ENCODE results near the gene PCNT. TPM values are rescaled to one million over a fixed set of nuclear protein-coding genes. Genes with fewer than 3 reads are reported as not detected.

PCNT gene
- total RNA-seq, 6 experiments from 2014 or later, result 23.2 to 26.9 (median 25.5) TPM

- Mint-ChIP-seq H3K9me3 (no peaks in the 10 kb centered on the region), H3K4me3 (no peak overlapping the region), H3K4me1 (ENCODE audit: low read depth) (no peaks in the 10 kb centered on the region), H3K36me3 (ENCODE audit: low read depth) (peaks cover 24% of the 10 kb centered on the region), H3K27me3 (ENCODE audit: insufficient read depth) (no peaks in the 10 kb centered on the region; the same call in 1 of the 2 replicates), H3K27ac (no peak overlapping the region)
- no peak for TF ChIP-seq CTCF (IDR thresholded peaks at IDR 0.05)
- DNase-seq, result no peak
These were observed 113.1 kb downstream of the PCNT start for GRCh38 chr21:46437096-46437498.

- Mint-ChIP-seq H3K36me3 (ENCODE audit: low read depth) (peaks cover 22% of the 10 kb centered on the region), H3K27me3 (ENCODE audit: insufficient read depth) (no peaks in the 10 kb centered on the region; the same call in 1 of the 2 replicates), H3K4me3 (no peak overlapping the region), H3K27ac (no peak overlapping the region), H3K4me1 (ENCODE audit: low read depth) (no peaks in the 10 kb centered on the region), H3K9me3 (no peaks in the 10 kb centered on the region)
- no peak for DNase-seq
- TF ChIP-seq CTCF (IDR thresholded peaks at IDR 0.05), result no peak
These were observed 113.6 kb downstream of the PCNT start for GRCh38 chr21:46437511-46437910.

- H3K27ac Mint-ChIP-seq, result no peak overlapping the region
- no peaks in the 10 kb centered on the region; the same call in 1 of the 2 replicates for H3K27me3 Mint-ChIP-seq (ENCODE audit: insufficient read depth)
- no peak overlapping the region for H3K4me3 Mint-ChIP-seq
- no peak for TF ChIP-seq CTCF (IDR thresholded peaks at IDR 0.05)
- no peaks in the 10 kb centered on the region for H3K9me3 Mint-ChIP-seq
- no peak for DNase-seq
- peaks cover 29% of the 10 kb centered on the region for H3K36me3 Mint-ChIP-seq (ENCODE audit: low read depth)
- no peaks in the 10 kb centered on the region for H3K4me1 Mint-ChIP-seq (ENCODE audit: low read depth)
These were observed 114.3 kb downstream of the PCNT start for GRCh38 chr21:46438241-46438640.

- H3K4me3 Mint-ChIP-seq, result no peak overlapping the region
- H3K36me3 Mint-ChIP-seq (ENCODE audit: low read depth), result peaks cover 30% of the 10 kb centered on the region
- no peaks in the 10 kb centered on the region for H3K9me3 Mint-ChIP-seq
- H3K27ac Mint-ChIP-seq, result no peak overlapping the region
- no peak for TF ChIP-seq CTCF (IDR thresholded peaks at IDR 0.05)
- DNase-seq, result no peak
- H3K27me3 Mint-ChIP-seq (ENCODE audit: insufficient read depth), result no peaks in the 10 kb centered on the region
- no peaks in the 10 kb centered on the region for H3K4me1 Mint-ChIP-seq (ENCODE audit: low read depth)
These were observed 116.0 kb downstream of the PCNT start for GRCh38 chr21:46439906-46440305.

GRCh38 chr21:46441331-46441730 lies 117.4 kb downstream of the PCNT start:
- Mint-ChIP-seq H3K4me3 (no peak overlapping the region), H3K27ac (no peak overlapping the region), H3K36me3 (ENCODE audit: low read depth) (peaks cover 38% of the 10 kb centered on the region), H3K27me3 (ENCODE audit: insufficient read depth) (no peaks in the 10 kb centered on the region; the same call in 1 of the 2 replicates), H3K9me3 (no peaks in the 10 kb centered on the region), H3K4me1 (ENCODE audit: low read depth) (no peaks in the 10 kb centered on the region)
- no peak for DNase-seq
- TF ChIP-seq CTCF (IDR thresholded peaks at IDR 0.05), result no peak
